ENCODE measurements around the gene PXMP4.

The PXMP4 gene

DNA sequence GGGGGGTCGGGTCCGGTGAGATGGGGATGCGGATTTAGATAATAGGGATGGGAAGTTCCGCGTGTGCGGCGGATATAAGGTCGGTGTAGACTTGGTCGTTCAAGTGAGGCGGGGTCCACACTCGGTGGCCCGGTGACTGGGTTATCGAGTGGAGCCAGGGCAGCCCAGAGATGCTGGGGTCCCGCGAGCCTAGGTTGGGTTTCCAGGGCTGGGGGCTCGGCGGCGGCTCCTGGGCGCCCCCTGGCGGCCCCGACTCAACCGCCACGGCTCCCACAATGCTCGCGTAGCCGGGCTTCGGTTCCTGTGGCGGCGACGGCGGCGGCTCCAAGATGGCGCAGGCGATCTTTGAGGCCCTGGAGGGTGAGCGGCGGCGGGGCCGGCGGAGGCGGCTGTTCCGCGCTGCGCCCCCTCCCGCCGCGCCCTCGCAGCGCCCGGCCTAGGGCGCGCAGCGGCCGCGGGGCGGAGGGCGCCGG is 11.6 kb upstream of the PXMP4 start, which contains the start of gene ZNF341:
Gene ZNF341, plus strand, starts transcription at position 304 of the 473 bp plus-strand sequence. Its CDS starts 26 bp downstream, at position 330.
- Histone ChIP-seq H3K9ac (ENCODE audit: low read length) (peak within 1 kb of the TSS; percentile 82), H3K4me1 (ENCODE audit: control insufficient read depth, insufficient read depth, low read length) (peaks cover 9% of the 10 kb centered on the region), H3K4me3 (ENCODE audit: low read depth, low read length) (peak within 1 kb of the TSS; percentile 78), H3K9me3 (ENCODE audit: control insufficient read depth, insufficient read depth, low read depth, low read length) (peaks cover 10% of the 10 kb centered on the region), H3K27ac (ENCODE audit: low read depth, low read length) (peak within 1 kb of the TSS; percentile 59), H3K36me3 (ENCODE audit: control insufficient read depth, insufficient read depth, low read length) (no peaks in the 10 kb centered on the region), H3K27me3 (ENCODE audit: control insufficient read depth, insufficient read depth, low read length) (no peaks in the 10 kb centered on the region)

DNA sequence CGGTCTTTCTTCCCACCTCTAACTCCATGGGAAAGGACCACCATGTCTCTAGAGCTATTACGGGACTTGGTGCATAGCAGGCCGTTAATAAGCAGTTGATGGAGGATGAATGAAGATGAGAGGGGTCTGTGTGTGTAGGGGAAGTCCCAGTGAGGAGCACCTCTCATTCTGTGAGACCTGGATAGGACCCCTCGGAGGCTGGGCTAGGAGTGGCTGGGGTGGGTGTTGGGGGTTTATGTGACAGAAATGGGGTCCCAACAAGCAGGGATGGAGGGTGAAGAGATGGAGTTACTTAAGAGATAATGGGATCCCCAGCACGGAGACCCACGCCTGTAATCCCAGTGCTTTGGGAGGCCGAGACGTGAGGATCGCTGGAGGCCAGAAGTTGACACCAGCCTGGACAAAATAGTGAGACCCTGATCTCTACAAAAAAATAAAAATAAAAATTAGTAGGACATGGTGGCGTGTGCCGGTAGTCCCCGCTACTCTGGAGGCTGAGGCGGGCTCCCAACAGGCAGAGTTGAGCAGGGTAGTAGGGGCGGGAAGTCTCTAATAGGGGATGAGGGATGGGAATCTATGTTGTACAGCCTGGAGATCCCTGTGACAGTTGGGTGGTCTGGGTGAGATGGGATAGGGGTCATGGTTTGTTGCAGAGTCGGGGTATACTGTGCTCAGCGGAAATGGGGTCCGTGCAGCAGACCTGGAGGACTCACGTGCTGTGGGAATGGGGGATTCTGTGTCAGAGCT is 11.0 kb upstream of the PXMP4 start:
- Histone ChIP-seq H3K9ac (ENCODE audit: low read length) (peak overlapping the region; percentile 52), H3K9me3 (ENCODE audit: control insufficient read depth, insufficient read depth, low read depth, low read length) (peaks cover 4% of the 10 kb centered on the region), H3K4me1 (ENCODE audit: control insufficient read depth, insufficient read depth, low read length) (peaks cover 9% of the 10 kb centered on the region), H3K36me3 (ENCODE audit: control insufficient read depth, insufficient read depth, low read length) (no peaks in the 10 kb centered on the region), H3K4me3 (ENCODE audit: low read depth, low read length) (peak overlapping the region; percentile 67), H3K27ac (ENCODE audit: low read depth, low read length) (no peak overlapping the region), H3K27me3 (ENCODE audit: control insufficient read depth, insufficient read depth, low read length) (no peaks in the 10 kb centered on the region)

DNA sequence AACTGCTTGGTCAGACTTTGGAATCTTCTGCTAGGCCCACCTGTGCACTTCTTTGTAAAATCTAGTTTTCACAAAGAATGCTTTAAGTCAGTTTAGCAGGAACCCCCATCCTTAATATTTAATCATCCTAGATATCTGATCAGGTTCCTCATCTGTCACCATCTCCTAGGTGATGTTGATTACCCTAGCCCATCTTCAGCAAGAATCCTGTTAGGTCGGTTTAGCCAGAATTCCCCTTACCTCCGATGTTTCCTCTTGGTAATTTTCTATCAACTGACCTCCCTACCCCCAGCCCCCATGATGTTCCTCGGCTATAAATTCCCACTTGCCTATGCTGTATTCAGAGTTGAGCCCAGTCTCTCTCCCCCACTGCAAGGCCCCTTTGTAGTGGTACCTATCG is 9.0 kb upstream of the PXMP4 start:
- Histone ChIP-seq H3K9ac (ENCODE audit: low read length) (no peak overlapping the region), H3K4me3 (ENCODE audit: low read depth, low read length) (no peak overlapping the region), H3K36me3 (ENCODE audit: control insufficient read depth, insufficient read depth, low read length) (no peaks in the 10 kb centered on the region), H3K27ac (ENCODE audit: low read depth, low read length) (no peak overlapping the region), H3K9me3 (ENCODE audit: control insufficient read depth, insufficient read depth, low read depth, low read length) (no peaks in the 10 kb centered on the region), H3K27me3 (ENCODE audit: control insufficient read depth, insufficient read depth, low read length) (no peaks in the 10 kb centered on the region), H3K4me1 (ENCODE audit: control insufficient read depth, insufficient read depth, low read length) (peaks cover 7% of the 10 kb centered on the region)

DNA sequence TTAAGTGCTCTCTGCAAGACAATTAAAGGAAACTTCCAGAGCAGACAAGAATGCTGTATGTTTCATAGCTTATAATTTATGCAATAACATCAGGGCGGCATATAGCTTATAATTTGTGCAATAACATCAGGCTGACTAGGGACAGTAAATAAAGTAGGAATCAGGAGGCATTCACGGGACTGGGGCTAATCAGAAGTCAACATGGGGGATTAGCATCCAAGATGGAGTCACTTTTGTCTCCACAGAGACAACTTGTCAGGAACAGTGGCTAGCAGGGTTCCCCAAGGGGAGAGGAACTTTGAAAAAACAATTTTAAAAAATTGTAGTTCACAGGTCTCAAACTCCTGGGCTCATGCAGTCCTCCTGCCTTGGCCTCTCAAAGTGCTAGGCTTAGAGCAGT is 8.4 kb upstream of the PXMP4 start:
- Histone ChIP-seq H3K27me3 (ENCODE audit: control insufficient read depth, insufficient read depth, low read length) (no peaks in the 10 kb centered on the region), H3K4me3 (ENCODE audit: low read depth, low read length) (no peak overlapping the region), H3K4me1 (ENCODE audit: control insufficient read depth, insufficient read depth, low read length) (peaks cover under 1% of the 10 kb centered on the region; the same call in 1 of the 2 replicates), H3K27ac (ENCODE audit: low read depth, low read length) (no peak overlapping the region), H3K9me3 (ENCODE audit: control insufficient read depth, insufficient read depth, low read depth, low read length) (no peaks in the 10 kb centered on the region), H3K36me3 (ENCODE audit: control insufficient read depth, insufficient read depth, low read length) (no peaks in the 10 kb centered on the region), H3K9ac (ENCODE audit: low read length) (no peak overlapping the region)

DNA sequence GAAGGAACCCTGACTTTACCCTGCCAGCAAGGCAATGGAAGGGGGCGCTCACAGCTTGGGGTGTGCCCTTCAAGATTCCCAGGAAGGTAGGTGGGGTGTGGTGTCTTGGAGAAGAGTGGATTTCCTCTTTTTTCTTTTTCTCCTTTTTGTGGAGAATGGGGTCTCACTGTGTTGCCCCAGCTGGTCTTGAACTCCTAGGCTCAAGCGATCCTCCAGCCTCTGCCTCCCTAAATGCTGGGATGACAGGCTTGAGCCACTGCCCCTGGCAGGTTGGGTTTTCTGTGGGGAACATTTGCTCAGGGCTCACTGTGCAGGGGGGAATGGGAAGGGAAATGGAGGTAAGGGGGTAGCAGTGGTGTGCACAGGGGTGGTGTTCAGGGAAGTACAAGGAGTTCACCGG is 7.7 kb upstream of the PXMP4 start:
- H3K4me3 ChIP-seq (ENCODE audit: low read depth, low read length) = no peak overlapping the region
- no peaks in the 10 kb centered on the region for H3K27me3 ChIP-seq (ENCODE audit: control insufficient read depth, insufficient read depth, low read length)
- H3K9me3 ChIP-seq (ENCODE audit: control insufficient read depth, insufficient read depth, low read depth, low read length) = no peaks in the 10 kb centered on the region
- no peak overlapping the region for H3K27ac ChIP-seq (ENCODE audit: low read depth, low read length)
- no peak overlapping the region for H3K9ac ChIP-seq (ENCODE audit: low read length)
- no peaks in the 10 kb centered on the region for H3K36me3 ChIP-seq (ENCODE audit: control insufficient read depth, insufficient read depth, low read length)
- no peaks in the 10 kb centered on the region for H3K4me1 ChIP-seq (ENCODE audit: control insufficient read depth, insufficient read depth, low read length)

DNA sequence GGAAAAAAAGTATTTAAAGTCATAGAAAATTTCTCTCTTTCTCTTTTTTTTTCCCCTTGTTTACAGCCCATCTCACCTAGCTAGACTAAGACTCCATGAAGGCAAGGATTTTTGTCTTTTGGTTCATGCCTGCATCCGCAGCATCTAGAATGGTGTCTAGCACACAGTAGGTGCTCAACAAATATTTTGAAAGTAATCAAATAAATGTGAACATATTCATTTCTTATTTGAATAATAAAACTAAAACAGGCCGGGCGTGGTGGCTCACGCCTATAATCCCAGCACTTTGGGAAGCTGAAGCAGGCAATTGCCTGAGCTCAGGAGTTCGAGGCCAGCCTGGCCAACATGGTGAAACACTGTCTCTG is 7.0 kb upstream of the PXMP4 start:
- Histone ChIP-seq H3K9ac (ENCODE audit: low read length) (no peak overlapping the region), H3K4me1 (ENCODE audit: control insufficient read depth, insufficient read depth, low read length) (no peaks in the 10 kb centered on the region), H3K9me3 (ENCODE audit: control insufficient read depth, insufficient read depth, low read depth, low read length) (no peaks in the 10 kb centered on the region), H3K4me3 (ENCODE audit: low read depth, low read length) (no peak overlapping the region), H3K27ac (ENCODE audit: low read depth, low read length) (no peak overlapping the region), H3K36me3 (ENCODE audit: control insufficient read depth, insufficient read depth, low read length) (no peaks in the 10 kb centered on the region), H3K27me3 (ENCODE audit: control insufficient read depth, insufficient read depth, low read length) (no peaks in the 10 kb centered on the region)

DNA sequence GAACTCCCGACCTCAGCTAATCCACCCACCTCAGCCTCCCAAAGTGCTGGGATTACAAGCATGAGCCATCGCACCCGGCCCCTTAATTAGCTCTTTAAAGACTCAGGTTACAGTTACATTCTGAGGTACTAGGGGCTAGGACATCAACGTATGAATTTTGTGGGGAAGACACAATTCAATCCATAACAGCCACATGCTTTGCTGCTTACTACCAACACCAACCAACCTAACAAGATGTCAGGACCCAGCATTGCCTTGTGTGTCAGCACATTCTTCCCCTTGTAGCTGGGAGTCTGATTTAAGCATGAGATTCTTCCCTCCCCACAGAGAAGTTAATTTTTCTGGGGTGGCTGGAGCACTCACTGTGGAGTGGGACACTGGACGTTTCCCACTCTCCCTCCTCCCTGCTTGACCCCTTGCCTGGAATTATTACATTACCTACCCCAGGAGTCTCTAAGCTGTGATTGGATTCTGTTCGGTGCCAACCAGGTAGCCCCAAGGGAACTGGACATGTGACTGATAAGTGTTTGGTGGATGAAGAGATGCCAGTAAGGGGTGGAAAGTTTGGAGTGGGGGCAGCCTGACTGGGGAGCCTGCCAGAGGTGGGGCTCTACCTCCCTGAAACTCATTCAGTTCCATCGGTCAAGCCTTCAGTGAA is 5.6 kb upstream of the PXMP4 start:
- no peak overlapping the region for H3K9ac ChIP-seq (ENCODE audit: low read length)
- H3K9me3 ChIP-seq (ENCODE audit: control insufficient read depth, insufficient read depth, low read depth, low read length) = no peaks in the 10 kb centered on the region
- H3K36me3 ChIP-seq (ENCODE audit: control insufficient read depth, insufficient read depth, low read length) = no peaks in the 10 kb centered on the region
- H3K27ac ChIP-seq (ENCODE audit: low read depth, low read length) = no peak overlapping the region
- H3K4me1 ChIP-seq (ENCODE audit: control insufficient read depth, insufficient read depth, low read length) = no peaks in the 10 kb centered on the region
- no peaks in the 10 kb centered on the region for H3K27me3 ChIP-seq (ENCODE audit: control insufficient read depth, insufficient read depth, low read length)
- no peak overlapping the region for H3K4me3 ChIP-seq (ENCODE audit: low read depth, low read length)

DNA sequence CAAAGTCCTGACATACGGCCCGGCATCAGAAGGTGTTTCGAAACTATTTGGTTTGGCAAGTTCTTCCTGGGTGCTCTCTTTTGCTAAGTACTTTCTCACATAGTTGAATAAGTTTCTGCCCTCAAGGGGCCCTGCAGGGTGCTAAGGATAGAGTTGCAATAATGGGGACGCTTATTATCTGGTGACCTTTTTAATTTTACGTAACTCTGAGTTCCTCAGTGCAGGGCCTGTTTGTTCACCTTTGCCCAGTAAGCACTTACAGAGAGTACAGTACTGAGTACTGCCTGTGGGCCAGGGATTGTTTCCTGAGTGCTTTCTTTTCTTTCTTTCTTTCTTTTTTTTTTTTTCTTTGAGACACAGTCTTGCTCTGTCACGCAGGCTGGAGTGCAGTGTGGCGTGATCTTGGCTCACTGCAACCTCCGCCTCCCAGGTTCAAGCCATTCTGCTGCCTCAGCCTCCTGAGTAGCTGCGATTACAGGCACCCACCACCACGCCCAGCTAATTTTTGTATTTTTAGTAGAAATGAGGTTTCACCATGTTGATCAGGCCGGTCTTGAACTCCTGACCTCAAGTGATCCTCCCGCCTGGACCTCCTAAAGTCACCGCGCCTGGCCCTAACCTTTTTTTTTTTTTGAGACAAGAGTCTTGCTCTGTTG is 4.5 kb upstream of the PXMP4 start:
- no peak overlapping the region for H3K27ac ChIP-seq (ENCODE audit: low read depth, low read length)
- H3K4me3 ChIP-seq (ENCODE audit: low read depth, low read length) = no peak overlapping the region
- no peaks in the 10 kb centered on the region for H3K36me3 ChIP-seq (ENCODE audit: control insufficient read depth, insufficient read depth, low read length)
- H3K4me1 ChIP-seq (ENCODE audit: control insufficient read depth, insufficient read depth, low read length) = 0 out of 2 replicates have a peak, but pooled peaks cover under 1% of the 10 kb centered on the region
- no peaks in the 10 kb centered on the region for H3K9me3 ChIP-seq (ENCODE audit: control insufficient read depth, insufficient read depth, low read depth, low read length)
- no peak overlapping the region for H3K9ac ChIP-seq (ENCODE audit: low read length)
- H3K27me3 ChIP-seq (ENCODE audit: control insufficient read depth, insufficient read depth, low read length) = no peaks in the 10 kb centered on the region

DNA sequence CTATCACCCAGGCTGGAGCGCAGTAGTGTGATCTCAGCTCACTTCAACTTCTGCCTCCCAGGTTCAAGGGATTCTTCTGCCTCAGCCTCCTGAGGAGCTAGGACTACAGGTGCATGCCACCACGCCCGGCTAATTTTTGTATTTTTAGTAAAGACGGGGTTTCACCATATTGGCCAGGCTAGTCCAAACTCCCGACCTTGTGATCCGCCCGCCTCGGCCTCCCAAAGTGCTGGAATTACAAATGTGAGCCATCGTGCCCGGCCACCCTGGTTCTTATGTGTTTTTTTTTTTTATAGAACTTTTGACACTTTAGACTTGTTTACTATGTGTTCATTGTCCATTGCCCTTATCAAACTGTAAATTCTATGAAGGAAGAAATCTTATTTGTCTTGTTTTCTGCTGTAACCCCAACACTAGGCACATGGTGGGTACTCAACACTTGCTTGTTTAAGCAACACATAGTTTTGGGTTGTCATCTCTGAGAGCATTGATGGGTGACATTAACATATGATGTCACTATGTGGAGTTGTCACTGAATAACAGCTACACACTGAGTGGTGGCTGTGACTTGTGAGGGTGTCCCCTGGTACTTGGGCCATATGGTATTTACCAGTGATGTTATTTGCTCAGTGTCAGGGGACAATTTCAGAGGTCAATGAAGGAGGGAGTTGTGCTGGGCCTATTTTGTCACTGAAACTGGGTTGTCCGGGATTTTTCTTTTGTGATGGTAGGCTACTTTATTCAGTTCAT is 1.5 kb upstream of the PXMP4 start:
- H3K36me3 ChIP-seq (ENCODE audit: control insufficient read depth, insufficient read depth, low read length) = no peaks in the 10 kb centered on the region
- H3K4me1 ChIP-seq (ENCODE audit: control insufficient read depth, insufficient read depth, low read length) = 0 out of 2 replicates have a peak, but pooled peaks cover 3% of the 10 kb centered on the region
- H3K4me3 ChIP-seq (ENCODE audit: low read depth, low read length) = no peak overlapping the region
- no peaks in the 10 kb centered on the region for H3K9me3 ChIP-seq (ENCODE audit: control insufficient read depth, insufficient read depth, low read depth, low read length)
- H3K27me3 ChIP-seq (ENCODE audit: control insufficient read depth, insufficient read depth, low read length) = no peaks in the 10 kb centered on the region
- no peak overlapping the region for H3K27ac ChIP-seq (ENCODE audit: low read depth, low read length)
- no peak overlapping the region for H3K9ac ChIP-seq (ENCODE audit: low read length)

DNA sequence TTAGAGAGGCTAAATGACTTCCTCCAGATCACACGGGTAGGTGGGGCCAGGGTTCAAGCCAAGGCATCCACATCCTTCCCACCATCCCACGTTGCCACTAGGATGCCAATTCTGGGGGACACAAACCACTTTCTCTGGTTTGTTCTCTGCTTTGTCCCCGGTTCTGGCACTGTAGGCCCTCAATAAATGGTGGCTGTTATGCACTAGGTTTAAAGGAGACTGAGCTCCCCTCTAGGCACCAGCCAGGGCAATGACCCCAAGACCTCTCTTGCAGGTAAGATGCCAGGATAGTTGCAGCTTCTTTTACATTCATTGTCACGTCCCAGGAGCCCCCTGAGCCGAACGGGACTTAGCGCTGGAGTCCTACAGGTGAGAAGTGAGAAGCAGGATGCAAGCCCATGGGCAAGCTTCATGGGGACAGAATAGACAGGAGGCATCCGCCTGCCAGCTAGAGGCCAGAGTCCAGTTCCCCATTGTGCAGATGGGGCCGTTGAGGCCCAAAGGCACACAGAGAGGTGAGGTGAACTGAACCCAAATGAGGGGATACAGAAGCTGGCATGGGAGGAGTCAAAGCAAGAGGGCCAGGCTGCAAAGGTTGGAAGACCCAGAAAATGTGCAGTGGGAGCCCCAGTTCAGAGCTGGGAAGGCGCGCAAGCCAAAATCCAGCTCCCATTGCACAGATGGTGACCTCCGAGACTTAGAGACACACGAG is 677 bp downstream of the PXMP4 start:
- Histone ChIP-seq H3K4me1 (ENCODE audit: control insufficient read depth, insufficient read depth, low read length) (0 out of 2 replicates have a peak, but pooled peaks cover 3% of the 10 kb centered on the region), H3K27ac (ENCODE audit: low read depth, low read length) (no peak overlapping the region), H3K9me3 (ENCODE audit: control insufficient read depth, insufficient read depth, low read depth, low read length) (no peaks in the 10 kb centered on the region), H3K27me3 (ENCODE audit: control insufficient read depth, insufficient read depth, low read length) (no peaks in the 10 kb centered on the region), H3K36me3 (ENCODE audit: control insufficient read depth, insufficient read depth, low read length) (no peaks in the 10 kb centered on the region), H3K4me3 (ENCODE audit: low read depth, low read length) (peak overlapping the region; percentile 68), H3K9ac (ENCODE audit: low read length) (peak overlapping the region; percentile 60)
